ENCODE data around the gene PLB1.

Gene PLB1

GRCh38 chr2:28499282-28499681 is 3.4 kb downstream of the PLB1 start:
- Histone ChIP-seq H3K4me2 (ENCODE audit: insufficient read depth, low read length, poor library complexity, severe bottlenecking) (no peak overlapping the region), H3K4me1 (ENCODE audit: control insufficient read depth in 2 of 2, insufficient read depth in 1 of 2, low read depth in 1 of 2, low read length in 2 of 2) (no peaks in the 10 kb centered on the region)
- WGBS, 2 donors (ENCODE audit: extremely low coverage in 2 of 2, insufficient read length in 2 of 2, insufficient replicate concordance in 1 of 2) = no CpG with 5 or more reads among the region's 5 CpGs

GRCh38 chr2:28505361-28505760 is 9.5 kb downstream of the PLB1 start:
- H3K4me2 ChIP-seq (ENCODE audit: insufficient read depth, low read length, poor library complexity, severe bottlenecking) = no peak overlapping the region
- H3K36me3 ChIP-seq (replicated peaks in 1 of 2; ENCODE audit: control insufficient read depth in 2 of 2, insufficient read depth in 2 of 2, low read length in 2 of 2) = no peaks in the 10 kb centered on the region
- DNase-seq (ENCODE audit: low spot score) = no peak
- no peak overlapping the region for H2BK12ac ChIP-seq (ENCODE audit: low read length)
- no peaks in the 10 kb centered on the region for H3K79me1 ChIP-seq (ENCODE audit: low read depth, low read length)
- no peak overlapping the region for H2BK15ac ChIP-seq (ENCODE audit: low read length)
- no peak overlapping the region for H3K23ac ChIP-seq (ENCODE audit: low read depth, low read length, poor library complexity)
- H3K18ac ChIP-seq (ENCODE audit: low read length) = no peak overlapping the region
- no peak overlapping the region for H3K9ac ChIP-seq (ENCODE audit: low read depth, low read length, poor library complexity)
- H4K91ac ChIP-seq (ENCODE audit: low read depth, low read length, poor library complexity) = no peak overlapping the region
- peaks cover 0 to 3% of the 10 kb centered on the region in 2 donors for H3K4me1 ChIP-seq (ENCODE audit: control insufficient read depth in 2 of 2, insufficient read depth in 1 of 2, low read depth in 1 of 2, low read length in 2 of 2)
- H2BK5ac ChIP-seq (ENCODE audit: low read length) = no peak overlapping the region
- peaks cover 0 to 3% of the 10 kb centered on the region in 2 donors for H3K9me3 ChIP-seq (replicated peaks in 1 of 2; ENCODE audit: control insufficient read depth in 2 of 2, insufficient read depth in 1 of 2, low read depth in 1 of 2, low read length in 2 of 2)
- no peak overlapping the region for H3K4me3 ChIP-seq (ENCODE audit: low read length in 2 of 2)
- H4K8ac ChIP-seq (ENCODE audit: low read depth, low read length) = no peak overlapping the region
- H3K27me3 ChIP-seq (ENCODE audit: control insufficient read depth in 3 of 3, insufficient read depth in 3 of 3, low read depth in 1 of 3, low read length in 3 of 3) = peaks cover 0 to 2% (median 0%) of the 10 kb centered on the region in 3 experiments
- no peak overlapping the region for H3K27ac ChIP-seq (replicated peaks; ENCODE audit: low read length)
- no peak overlapping the region for H3K14ac ChIP-seq (ENCODE audit: low read length)
- H2AFZ ChIP-seq (ENCODE audit: low read length) = no peak overlapping the region
- WGBS, 2 donors (ENCODE audit: extremely low coverage in 2 of 2, insufficient read length in 2 of 2, insufficient replicate concordance in 1 of 2) = no CpG with 5 or more reads among the region's 4 CpGs
- H2BK120ac ChIP-seq (ENCODE audit: low read depth, low read length) = no peak overlapping the region
- no peak overlapping the region for H3K4ac ChIP-seq (ENCODE audit: low read length)
- no peak overlapping the region for H2AK5ac ChIP-seq (ENCODE audit: low read depth, low read length)

More at GRCh38 chr2:28499282-28499681, 3.4 kb downstream of the PLB1 start:
- peaks cover 0 to 24% (median 0%) of the 10 kb centered on the region in 3 experiments for H3K27me3 ChIP-seq (ENCODE audit: control insufficient read depth in 3 of 3, insufficient read depth in 3 of 3, low read depth in 1 of 3, low read length in 3 of 3)
- no peak overlapping the region for H3K4ac ChIP-seq (ENCODE audit: low read length)
- no peak overlapping the region for H3K14ac ChIP-seq (ENCODE audit: low read length)
- no peak overlapping the region for H2BK15ac ChIP-seq (ENCODE audit: low read length)
- H3K4me3 ChIP-seq (ENCODE audit: low read length in 2 of 2) = no peak overlapping the region
- H4K8ac ChIP-seq (ENCODE audit: low read depth, low read length) = no peak overlapping the region
- no peak for DNase-seq (ENCODE audit: low spot score)
- no peaks in the 10 kb centered on the region for H3K79me1 ChIP-seq (ENCODE audit: low read depth, low read length)
- H3K9ac ChIP-seq (ENCODE audit: low read depth, low read length, poor library complexity) = no peak overlapping the region
- no peaks in the 10 kb centered on the region for H3K36me3 ChIP-seq (replicated peaks in 1 of 2; ENCODE audit: control insufficient read depth in 2 of 2, insufficient read depth in 2 of 2, low read length in 2 of 2)
- no peaks in the 10 kb centered on the region for H3K9me3 ChIP-seq (replicated peaks in 1 of 2; ENCODE audit: control insufficient read depth in 2 of 2, insufficient read depth in 1 of 2, low read depth in 1 of 2, low read length in 2 of 2)
- H2AK5ac ChIP-seq (ENCODE audit: low read depth, low read length) = no peak overlapping the region
- H2BK120ac ChIP-seq (ENCODE audit: low read depth, low read length) = no peak overlapping the region
- no peak overlapping the region for H2BK12ac ChIP-seq (ENCODE audit: low read length)
- H3K23ac ChIP-seq (ENCODE audit: low read depth, low read length, poor library complexity) = no peak overlapping the region
- no peak overlapping the region for H3K27ac ChIP-seq (replicated peaks; ENCODE audit: low read length)
- H2BK5ac ChIP-seq (ENCODE audit: low read length) = no peak overlapping the region
- no peak overlapping the region for H3K18ac ChIP-seq (ENCODE audit: low read length)
- H2AFZ ChIP-seq (ENCODE audit: low read length) = no peak overlapping the region
- H4K91ac ChIP-seq (ENCODE audit: low read depth, low read length, poor library complexity) = no peak overlapping the region

GRCh38 chr2:28506112-28506910 is 10.5 kb downstream of the PLB1 start:
- Histone ChIP-seq H3K4me2 (ENCODE audit: insufficient read depth, low read length, poor library complexity, severe bottlenecking) (no peak overlapping the region), H3K4me3 (ENCODE audit: low read length in 2 of 2) (no peak overlapping the region), H3K23ac (ENCODE audit: low read depth, low read length, poor library complexity) (no peak overlapping the region), H2AFZ (ENCODE audit: low read length) (no peak overlapping the region), H3K27ac (replicated peaks; ENCODE audit: low read length) (no peak overlapping the region), H2BK5ac (ENCODE audit: low read length) (no peak overlapping the region), H4K91ac (ENCODE audit: low read depth, low read length, poor library complexity) (no peak overlapping the region), H2BK120ac (ENCODE audit: low read depth, low read length) (no peak overlapping the region), H3K14ac (ENCODE audit: low read length) (no peak overlapping the region), H3K79me1 (ENCODE audit: low read depth, low read length) (no peaks in the 10 kb centered on the region), H3K36me3 (replicated peaks in 1 of 2; ENCODE audit: control insufficient read depth in 2 of 2, insufficient read depth in 2 of 2, low read length in 2 of 2) (no peaks in the 10 kb centered on the region), H4K8ac (ENCODE audit: low read depth, low read length) (no peak overlapping the region), H3K4ac (ENCODE audit: low read length) (no peak overlapping the region), H3K9me3 (replicated peaks in 1 of 2; ENCODE audit: control insufficient read depth in 2 of 2, insufficient read depth in 1 of 2, low read depth in 1 of 2, low read length in 2 of 2) (peaks cover 0 to 3% of the 10 kb centered on the region in 2 donors), H2AK5ac (ENCODE audit: low read depth, low read length) (no peak overlapping the region), H3K27me3 (ENCODE audit: control insufficient read depth in 3 of 3, insufficient read depth in 3 of 3, low read depth in 1 of 3, low read length in 3 of 3) (peaks cover 0 to 2% (median 0%) of the 10 kb centered on the region in 3 experiments), H2BK15ac (ENCODE audit: low read length) (no peak overlapping the region), H2BK12ac (ENCODE audit: low read length) (no peak overlapping the region), H3K18ac (ENCODE audit: low read length) (no peak overlapping the region), H3K9ac (ENCODE audit: low read depth, low read length, poor library complexity) (no peak overlapping the region), H3K4me1 (ENCODE audit: control insufficient read depth in 2 of 2, insufficient read depth in 1 of 2, low read depth in 1 of 2, low read length in 2 of 2) (peaks cover 0 to 3% of the 10 kb centered on the region in 2 donors)
- no peak for DNase-seq (ENCODE audit: low spot score)
- WGBS, 2 donors (ENCODE audit: extremely low coverage in 2 of 2, insufficient read length in 2 of 2, insufficient replicate concordance in 1 of 2) = no CpG with 5 or more reads among the region's 5 CpGs

GRCh38 chr2:28507796-28508764 is 12.2 kb downstream of the PLB1 start:
- Histone ChIP-seq H4K8ac (ENCODE audit: low read depth, low read length) (no peak overlapping the region), H3K14ac (ENCODE audit: low read length) (no peak overlapping the region), H2BK12ac (ENCODE audit: low read length) (no peak overlapping the region), H2AK5ac (ENCODE audit: low read depth, low read length) (no peak overlapping the region), H3K27ac (replicated peaks; ENCODE audit: low read length) (no peak overlapping the region), H2BK15ac (ENCODE audit: low read length) (no peak overlapping the region), H3K27me3 (ENCODE audit: control insufficient read depth in 3 of 3, insufficient read depth in 3 of 3, low read depth in 1 of 3, low read length in 3 of 3) (peaks cover 0 to 2% (median 0%) of the 10 kb centered on the region in 3 experiments), H3K18ac (ENCODE audit: low read length) (no peak overlapping the region), H3K9ac (ENCODE audit: low read depth, low read length, poor library complexity) (no peak overlapping the region), H3K36me3 (replicated peaks in 1 of 2; ENCODE audit: control insufficient read depth in 2 of 2, insufficient read depth in 2 of 2, low read length in 2 of 2) (no peaks in the 10 kb centered on the region), H3K4me2 (ENCODE audit: insufficient read depth, low read length, poor library complexity, severe bottlenecking) (no peak overlapping the region), H3K23ac (ENCODE audit: low read depth, low read length, poor library complexity) (no peak overlapping the region), H2BK5ac (ENCODE audit: low read length) (no peak overlapping the region), H3K4me3 (ENCODE audit: low read length in 2 of 2) (no peak overlapping the region), H2AFZ (ENCODE audit: low read length) (no peak overlapping the region), H3K4ac (ENCODE audit: low read length) (no peak overlapping the region), H4K91ac (ENCODE audit: low read depth, low read length, poor library complexity) (no peak overlapping the region), H3K9me3 (replicated peaks in 1 of 2; ENCODE audit: control insufficient read depth in 2 of 2, insufficient read depth in 1 of 2, low read depth in 1 of 2, low read length in 2 of 2) (peaks cover 3 to 7% of the 10 kb centered on the region in 2 donors), H2BK120ac (ENCODE audit: low read depth, low read length) (no peak overlapping the region), H3K79me1 (ENCODE audit: low read depth, low read length) (no peaks in the 10 kb centered on the region), H3K4me1 (ENCODE audit: control insufficient read depth in 2 of 2, insufficient read depth in 1 of 2, low read depth in 1 of 2, low read length in 2 of 2) (peaks cover 0 to 3% of the 10 kb centered on the region in 2 donors)
- no peak for DNase-seq (ENCODE audit: low spot score)
- no CpG with 5 or more reads among the region's 6 CpGs for WGBS, 2 donors (ENCODE audit: extremely low coverage in 2 of 2, insufficient read length in 2 of 2, insufficient replicate concordance in 1 of 2)
